ENCODE measurements around the gene FBXO21.
A peak's percentile ranks its signal among the peaks of the same experiment; 100 is the strongest.
"Not testable (repeated sequence)": the region's sequence is repeated elsewhere in the genome, so short reads cannot be mapped to it uniquely, and the experiment has no call there.

FBXO21 gene, protein sequence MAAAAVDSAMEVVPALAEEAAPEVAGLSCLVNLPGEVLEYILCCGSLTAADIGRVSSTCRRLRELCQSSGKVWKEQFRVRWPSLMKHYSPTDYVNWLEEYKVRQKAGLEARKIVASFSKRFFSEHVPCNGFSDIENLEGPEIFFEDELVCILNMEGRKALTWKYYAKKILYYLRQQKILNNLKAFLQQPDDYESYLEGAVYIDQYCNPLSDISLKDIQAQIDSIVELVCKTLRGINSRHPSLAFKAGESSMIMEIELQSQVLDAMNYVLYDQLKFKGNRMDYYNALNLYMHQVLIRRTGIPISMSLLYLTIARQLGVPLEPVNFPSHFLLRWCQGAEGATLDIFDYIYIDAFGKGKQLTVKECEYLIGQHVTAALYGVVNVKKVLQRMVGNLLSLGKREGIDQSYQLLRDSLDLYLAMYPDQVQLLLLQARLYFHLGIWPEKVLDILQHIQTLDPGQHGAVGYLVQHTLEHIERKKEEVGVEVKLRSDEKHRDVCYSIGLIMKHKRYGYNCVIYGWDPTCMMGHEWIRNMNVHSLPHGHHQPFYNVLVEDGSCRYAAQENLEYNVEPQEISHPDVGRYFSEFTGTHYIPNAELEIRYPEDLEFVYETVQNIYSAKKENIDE

DNA sequence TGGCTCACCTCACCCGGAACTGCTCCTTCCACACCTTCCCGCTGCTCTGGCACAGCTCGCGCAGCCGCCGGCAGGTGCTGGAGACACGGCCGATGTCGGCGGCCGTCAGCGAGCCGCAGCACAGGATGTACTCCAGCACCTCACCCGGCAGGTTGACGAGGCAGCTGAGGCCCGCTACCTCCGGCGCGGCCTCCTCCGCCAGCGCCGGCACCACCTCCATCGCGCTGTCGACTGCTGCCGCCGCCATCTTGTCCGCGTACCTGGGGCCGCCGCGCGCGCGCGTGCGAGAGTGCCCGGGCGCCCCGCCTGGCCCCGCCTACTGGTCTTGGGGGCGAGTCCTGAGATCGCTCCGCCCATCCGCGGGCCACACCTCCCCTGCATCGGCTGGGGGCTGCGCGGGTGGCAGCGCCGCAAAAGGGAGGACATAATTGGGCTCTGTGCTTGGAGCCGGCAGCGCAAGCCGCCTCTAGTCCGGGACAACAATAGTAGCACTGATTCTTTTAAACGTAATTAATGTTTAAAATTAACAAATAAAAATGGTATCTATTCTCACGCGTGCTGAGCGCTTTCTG lies at the start of gene FBXO21:
FBXO21 (minus strand) TSS at position 261 of the 572 bp plus-strand sequence; CDS start at position 247, 14 bp downstream.
- DNase-seq (ENCODE audit: low read depth) = peak; percentile 92

DNA sequence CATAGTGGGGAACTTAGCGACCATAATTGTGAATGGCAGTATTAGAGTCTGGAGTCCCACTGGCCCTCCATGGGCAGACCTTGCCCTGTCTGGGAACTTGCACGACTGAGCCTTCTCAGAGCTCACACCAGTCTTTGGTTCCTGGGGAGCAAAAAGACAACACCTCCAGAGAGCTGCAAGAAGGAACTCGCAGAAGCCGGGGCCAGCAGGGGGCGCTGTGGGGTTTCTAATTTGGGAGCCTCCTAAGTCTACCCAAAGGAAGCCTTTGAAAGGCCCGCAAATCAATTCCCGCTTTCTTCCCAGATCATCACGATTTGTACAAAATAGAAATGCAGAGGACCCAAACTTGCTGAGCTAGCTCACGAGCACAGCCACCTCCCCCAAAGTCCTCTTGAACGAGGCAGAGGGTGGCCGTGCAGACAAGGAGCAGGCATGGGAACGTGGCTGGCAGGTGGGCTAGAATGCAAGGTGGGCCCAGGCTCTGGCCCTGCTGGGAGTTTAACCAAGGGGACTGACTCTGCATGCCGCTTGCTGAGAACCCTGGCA lies 46.3 kb upstream of the FBXO21 start:
- DNase-seq (ENCODE audit: low read depth) = peak; percentile 50

- no peak for DNase-seq (ENCODE audit: low read depth)
Observed at GRCh38 chr12:117235261-117235660, 45.0 kb upstream of the FBXO21 start.

- DNase-seq (ENCODE audit: low read depth) = no peak
Observed at GRCh38 chr12:117234441-117234840, 44.2 kb upstream of the FBXO21 start.

GRCh38 chr12:117231750-117232149 lies 41.5 kb upstream of the FBXO21 start:
- no peak for DNase-seq (ENCODE audit: low read depth)

- DNase-seq (ENCODE audit: low read depth) = no peak
Observed at GRCh38 chr12:117228239-117228638, 38.0 kb upstream of the FBXO21 start.

- no peak for DNase-seq (ENCODE audit: low read depth)
Observed at GRCh38 chr12:117227000-117227653, 36.9 kb upstream of the FBXO21 start.

DNA sequence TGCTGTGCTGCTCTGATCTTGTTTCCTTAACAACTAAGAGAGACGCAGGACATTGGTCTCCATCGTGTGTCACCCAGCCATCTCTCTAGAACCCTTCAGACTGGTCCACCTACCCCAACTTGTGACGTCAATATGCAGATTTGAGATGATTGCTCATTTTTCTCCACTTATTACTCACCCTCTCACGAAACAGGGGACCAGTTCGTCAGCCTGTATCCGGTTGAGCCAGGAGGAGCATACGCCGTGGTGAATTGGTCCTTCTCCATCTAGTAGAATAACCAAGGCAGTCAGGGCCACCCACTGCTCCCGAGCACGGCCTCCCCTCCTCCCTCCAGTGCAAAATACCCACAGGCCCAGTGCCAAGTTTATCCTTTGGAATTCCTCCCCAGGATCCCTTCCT lies 36.2 kb upstream of the FBXO21 start:
- no peak for DNase-seq (ENCODE audit: low read depth)

- no peak for DNase-seq (ENCODE audit: low read depth)
Observed at GRCh38 chr12:117225179-117225578, 34.9 kb upstream of the FBXO21 start.

- DNase-seq (ENCODE audit: low read depth) = not testable (repeated sequence)
Observed at GRCh38 chr12:117220947-117221346, 30.7 kb upstream of the FBXO21 start.

- DNase-seq (ENCODE audit: low read depth) = no peak
Observed at GRCh38 chr12:117218149-117218548, 27.9 kb upstream of the FBXO21 start.

GRCh38 chr12:117216686-117217085 lies 26.4 kb upstream of the FBXO21 start:
- DNase-seq (ENCODE audit: low read depth) = no peak

DNA sequence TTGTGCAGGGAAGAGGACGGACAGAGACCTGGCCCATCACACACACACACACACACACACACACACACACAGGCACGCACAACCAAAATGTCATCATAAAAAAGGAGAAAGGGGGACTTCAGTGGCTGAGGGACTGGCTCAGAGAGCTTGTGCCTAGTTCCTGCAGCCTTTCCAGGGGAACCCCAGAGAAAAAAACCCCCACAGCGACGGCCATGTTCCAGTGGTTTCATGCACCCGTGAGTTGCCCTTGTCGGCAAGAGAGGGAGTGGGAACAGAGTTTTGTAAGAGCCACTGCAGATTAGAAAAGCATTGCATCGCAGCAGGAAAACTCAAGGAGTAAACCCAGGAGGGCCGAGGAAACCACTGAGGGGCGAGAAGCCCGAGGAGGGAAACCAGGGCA lies 24.5 kb upstream of the FBXO21 start:
- DNase-seq (ENCODE audit: low read depth) = no peak

DNA sequence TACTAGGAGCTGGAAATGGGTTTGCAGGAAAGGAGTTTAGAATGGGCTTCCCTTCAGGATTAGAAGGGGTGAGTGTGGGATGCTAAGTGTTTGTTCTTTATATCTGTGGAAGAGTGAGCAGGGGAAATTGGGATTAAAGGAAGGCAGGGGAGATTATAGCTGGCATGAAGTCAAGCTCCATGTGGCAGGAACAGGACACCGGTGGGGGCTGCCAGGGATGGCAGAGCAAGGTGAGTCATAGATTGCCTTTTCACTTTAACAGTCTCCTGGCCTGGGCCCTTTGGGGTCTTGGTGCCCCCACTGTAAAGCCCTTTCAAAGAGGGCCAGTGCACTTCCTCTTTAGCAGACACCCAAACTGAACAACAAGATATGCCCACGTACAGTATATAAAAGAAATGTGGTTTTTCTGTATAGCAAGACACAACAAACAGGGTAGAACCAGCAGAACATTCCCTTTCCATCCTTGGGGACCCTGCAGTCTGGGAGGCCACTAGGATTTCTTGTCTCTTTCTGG lies 23.1 kb upstream of the FBXO21 start:
- DNase-seq (ENCODE audit: low read depth) = no peak

DNA sequence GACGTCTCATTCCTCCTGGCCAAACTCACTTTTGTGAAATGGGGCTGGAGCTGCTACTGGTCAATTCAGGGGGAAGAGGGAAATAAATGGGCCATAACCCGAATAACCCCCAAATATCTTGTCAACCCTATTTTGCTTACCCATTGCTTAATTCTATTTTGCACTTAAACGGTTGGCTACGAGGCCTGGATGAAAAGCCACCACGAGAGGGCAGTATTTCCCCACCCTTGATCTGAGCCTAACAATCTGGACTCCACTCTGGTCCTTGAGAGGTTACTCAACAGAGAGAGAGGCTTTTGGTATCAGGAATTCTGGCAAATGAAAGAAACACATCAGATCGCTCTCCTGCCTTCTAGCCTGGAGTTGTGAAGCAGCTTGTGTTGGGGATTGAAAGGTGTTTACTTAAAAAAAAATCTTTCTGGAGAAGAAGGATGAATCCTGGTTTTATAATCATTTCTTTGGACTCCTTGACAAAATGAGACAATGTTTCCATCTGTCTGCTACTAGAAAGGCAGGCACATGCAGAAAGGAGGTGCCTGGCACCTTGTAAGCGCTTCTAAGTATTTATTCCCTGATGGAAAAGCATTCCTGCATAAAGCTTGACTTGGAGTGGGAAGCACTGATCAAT lies 22.4 kb upstream of the FBXO21 start:
- peak; percentile 24 for DNase-seq (ENCODE audit: low read depth)

DNA sequence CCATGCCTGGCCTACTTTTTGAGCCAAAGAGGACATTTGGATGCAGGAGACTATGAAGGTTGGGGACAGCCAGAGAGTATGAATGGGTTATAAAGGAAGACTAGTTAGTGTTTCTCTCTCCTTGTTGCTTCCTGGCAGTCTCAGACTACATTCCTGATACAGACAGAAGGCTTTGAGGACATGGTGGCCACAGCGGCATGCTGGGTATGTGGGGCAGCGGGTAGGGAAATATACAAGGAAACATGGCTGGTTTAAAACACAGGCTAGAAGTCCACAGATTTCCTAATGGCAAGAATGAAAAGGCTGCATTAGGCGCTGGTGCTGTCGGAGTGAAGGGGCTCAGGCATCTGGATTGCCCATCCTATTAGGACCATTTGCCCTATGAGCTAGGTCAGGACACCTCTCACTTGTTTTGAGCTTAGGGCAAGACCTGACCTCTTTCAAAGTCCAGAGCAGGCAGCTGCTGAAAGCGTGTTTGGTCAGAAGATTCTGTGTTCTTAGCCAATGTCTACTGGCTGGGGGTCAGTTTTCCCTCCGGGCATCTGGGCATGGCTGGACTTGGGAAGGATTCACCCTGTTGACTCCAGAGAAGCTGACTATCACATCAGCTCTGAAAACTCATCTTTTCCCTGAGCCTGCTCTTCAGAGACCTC lies 20.1 kb upstream of the FBXO21 start:
- no peak for DNase-seq (ENCODE audit: low read depth)

GRCh38 chr12:117209626-117210025 lies 19.4 kb upstream of the FBXO21 start:
- no peak for DNase-seq (ENCODE audit: low read depth)

DNA sequence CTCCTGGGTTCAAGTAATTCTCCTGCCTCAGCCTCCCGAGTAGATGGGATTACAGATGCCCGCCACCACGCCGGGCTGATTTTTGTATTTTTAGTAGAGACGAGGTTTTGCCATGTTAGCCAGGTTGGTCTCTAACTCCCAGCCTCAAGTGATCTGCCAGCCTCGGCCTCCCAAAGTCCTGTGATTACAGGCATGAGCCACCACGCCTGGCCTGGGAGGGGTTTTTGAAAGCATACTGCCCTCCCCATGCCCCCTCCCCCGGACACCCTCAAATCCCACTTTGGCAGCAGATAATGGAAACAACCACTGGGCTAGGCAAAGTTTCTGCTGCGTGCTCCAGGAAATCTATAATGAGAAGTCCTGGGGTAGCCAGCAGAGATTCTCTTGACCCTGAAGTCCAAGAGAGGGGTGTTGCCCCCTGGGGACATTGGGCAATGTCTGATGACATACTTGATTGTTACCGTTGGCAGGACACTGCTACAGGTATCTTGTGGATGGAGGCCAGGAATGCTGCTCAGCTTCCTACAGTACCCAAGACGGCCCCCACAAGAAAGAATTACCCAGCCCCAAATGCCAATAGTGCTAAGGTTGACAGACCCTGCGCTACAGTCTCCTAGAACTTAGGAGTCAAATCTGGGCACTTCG lies 18.7 kb upstream of the FBXO21 start:
- no peak for DNase-seq (ENCODE audit: low read depth)

DNA sequence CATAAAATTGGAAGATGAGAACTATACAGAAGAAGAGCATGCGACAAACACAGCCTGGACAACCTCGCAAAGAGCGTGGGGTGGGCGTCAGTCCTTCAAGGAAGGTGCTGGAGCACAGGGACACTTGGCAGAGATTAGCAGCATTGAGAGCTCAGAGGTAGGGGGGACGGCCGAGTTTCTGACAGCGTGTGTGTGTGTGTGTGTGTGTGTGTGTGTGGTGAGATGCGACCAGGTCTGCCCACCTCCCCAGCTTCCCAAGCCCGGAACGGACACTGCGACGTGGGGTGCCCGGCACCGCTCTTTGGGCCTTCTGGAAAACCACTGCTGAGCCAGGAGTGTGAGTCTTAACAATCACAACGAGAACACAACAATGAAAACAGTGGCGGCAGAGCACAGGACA lies 17.9 kb upstream of the FBXO21 start:
- DNase-seq (ENCODE audit: low read depth) = no peak

DNA sequence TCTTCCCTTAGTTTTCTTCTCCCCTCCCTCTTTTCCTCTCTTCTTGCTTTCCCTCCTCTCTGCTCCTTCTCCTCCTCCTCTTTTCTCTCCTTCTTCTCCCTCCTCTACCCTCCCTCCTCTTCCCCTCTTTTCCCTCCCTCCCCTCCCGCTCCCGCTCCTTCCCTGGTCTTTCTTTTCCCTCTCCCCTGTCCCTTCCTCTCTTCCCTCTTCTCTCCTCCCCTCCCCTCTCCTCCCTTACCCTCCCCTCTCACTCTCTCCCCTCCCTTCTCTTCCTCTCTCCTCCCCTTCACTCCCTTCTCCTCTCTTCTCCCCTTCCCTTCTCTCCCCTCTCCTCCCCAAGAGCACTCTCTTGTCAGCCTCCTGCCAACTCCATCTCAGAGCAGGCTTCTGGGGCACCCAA lies 17.4 kb upstream of the FBXO21 start:
- DNase-seq (ENCODE audit: low read depth) = no peak

DNA sequence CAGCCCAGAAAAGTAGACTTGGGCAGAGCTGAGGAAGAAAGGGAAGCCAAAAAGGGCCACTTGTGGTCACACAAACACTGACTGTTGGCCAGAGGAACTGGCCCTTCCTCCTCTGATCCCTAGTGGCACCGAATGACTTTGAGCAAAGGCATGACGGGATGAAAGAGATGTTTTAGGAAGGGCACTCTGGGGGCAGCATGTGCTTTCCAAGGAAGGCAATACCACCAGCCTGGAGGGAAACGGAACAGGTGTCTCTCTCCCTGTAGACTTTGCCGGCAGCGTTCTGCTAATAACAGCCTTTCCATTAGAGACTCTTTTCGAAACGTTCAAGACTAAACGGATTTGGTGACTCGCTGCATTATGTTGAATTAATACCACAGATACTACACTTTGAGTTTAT lies 12.3 kb upstream of the FBXO21 start:
- no peak for DNase-seq (ENCODE audit: low read depth)
